HepG2 (cell line): ENCODE data around the gene EDNRA. TPM values are rescaled to one million over a fixed set of nuclear protein-coding genes. Genes with fewer than 3 reads are reported as not detected.

Source experiments
- ATAC-seq: fragments of 200-7000 bp; cut with Tn5 transposase; 3 replicates; pipeline ENCODE4 v1.9.1; 2020; ENCODE audit warnings: mild to moderate bottlenecking, moderate library complexity
- BruUV-seq: library from RNA; stranded (reverse); fragments of 400-500 nt; replicated peaks from 2 replicates; lab custom pipeline; 2021; lab: Mats Ljungman, UMichigan
- CTCF ChIA-PET: fragments of 300-600 bp; formaldehyde crosslinking; extraction: SDS; loops from one replicate; lab custom pipeline; 2021; ENCODE audit warnings: low total read pairs, inconsistent platforms, low intra/inter-chr PET ratio; lab: Yijun Ruan, JAX
- POLR2A ChIA-PET: fragments of 350-600 bp; sonication (Branson Sonifier 250); formaldehyde crosslinking; loops from one replicate; lab custom pipeline; 2020; ENCODE audit warnings: antibody characterized with exemption, inconsistent platforms; lab: Yijun Ruan, JAX
- DNase-seq: peaks from one replicate; pipeline ENCODE4 v3.0.0-alpha.2; 2015; ENCODE audit warnings: low spot score
- FAIRE-seq: peaks from 3 replicates; lab custom pipeline; 2011; peaks lifted over from hg19 to GRCh38; lab: Jason Lieb, UNC
- H2AFZ ChIP-seq: one replicate; pipeline ENCODE4 v1.6.1; 2011; ENCODE audit warnings: low read length, inconsistent platforms
- H3K27ac ChIP-seq: fragments of 300-600 bp; 3 replicates; pipeline ENCODE4 v1.8.0; 2011; ENCODE audit warnings: mixed run types, mild to moderate bottlenecking, mixed read lengths, low read length, inconsistent platforms; ENCODE audit not compliant: insufficient read depth; ENCODE audit errors: extremely low read length
- H3K27me3 ChIP-seq, 2 experiments: fragments of 200-600 bp in 1 of 2; 2 replicates in 1 of 2; 3 replicates in 1 of 2; pipeline versions ENCODE4 v1.6.0 to v1.8.0; 2011; ENCODE audit warnings: low read length in 2 of 2, mild to moderate bottlenecking in 2 of 2, moderate library complexity in 2 of 2, inconsistent platforms in 1 of 2; ENCODE audit not compliant: insufficient read depth in 2 of 2, control insufficient read depth in 1 of 2
- H3K36me3 ChIP-seq, 2 experiments: fragments of 200-600 bp in 1 of 2; replicated peaks in 1 of 2; 2 replicates in 1 of 2; 3 replicates in 1 of 2; pipeline versions ENCODE4 v1.5.1 to v1.8.0; 2011; ENCODE audit warnings: low read length in 2 of 2, inconsistent platforms in 1 of 2; ENCODE audit not compliant: insufficient read depth in 2 of 2, control insufficient read depth in 1 of 2
- H3K4me1 ChIP-seq: 2 replicates; pipeline ENCODE4 v1.5.1; 2012; ENCODE audit warnings: low read length, inconsistent platforms; ENCODE audit not compliant: insufficient read depth
- H3K4me2 ChIP-seq: 2 replicates; pipeline ENCODE4 v1.6.0; 2011; ENCODE audit warnings: low read depth, low read length, inconsistent platforms
- H3K4me3 ChIP-seq, 3 experiments: fragments of 200-600 bp in 1 of 3; sonication (generic), shearing (Covaris generic) in 1 of 3; replicated peaks in 1 of 3; 2 replicates each; pipeline ENCODE4 v1.5.1; 2011 to 2016; ENCODE audit warnings: low read length in 3 of 3, inconsistent platforms in 2 of 3, low read depth in 2 of 3, mild to moderate bottlenecking in 2 of 3, control low read depth in 1 of 3, mixed read lengths in 1 of 3; ENCODE audit not compliant: insufficient read depth in 1 of 3
- H3K79me2 ChIP-seq: one replicate; pipeline ENCODE4 v1.6.1; 2011; ENCODE audit warnings: low read length, inconsistent platforms; ENCODE audit not compliant: insufficient read depth
- H3K9ac ChIP-seq: 2 replicates; pipeline ENCODE4 v1.6.0; 2011; ENCODE audit warnings: mild to moderate bottlenecking, low read depth, low read length, inconsistent platforms; ENCODE audit not compliant: insufficient read depth
- H3K9me3 ChIP-seq: 2 replicates; pipeline ENCODE4 v1.5.1; 2012; ENCODE audit warnings: mild to moderate bottlenecking, low read length
- H4K20me1 ChIP-seq: 2 replicates; pipeline ENCODE4 v1.6.0; 2011; ENCODE audit warnings: inconsistent platforms, mild to moderate bottlenecking, low read length, moderate library complexity; ENCODE audit not compliant: insufficient read depth
- GTF2F1 ChIP-seq: fragments of 150-350 bp; IDR thresholded peaks from 2 replicates; pipeline ENCODE4 v1.6.1; 2014; ENCODE audit warnings: low read length
- HNRNPH1 ChIP-seq: fragments of 200-400 bp; formaldehyde crosslinking; optimal IDR thresholded peaks from 2 replicates; pipeline ENCODE3; 2017; ENCODE audit warnings: mild to moderate bottlenecking, low read depth, low read length
- KAT8 ChIP-seq: IDR thresholded peaks from 2 replicates; pipeline ENCODE4 v1.6.1; 2016; ENCODE audit warnings: missing genetic modification reagents, missing compliant biosample characterization
- KMT2A ChIP-seq: sonication (generic); formaldehyde crosslinking; IDR thresholded peaks from 2 replicates; pipeline ENCODE4 v1.4.0; 2020; ENCODE audit warnings: missing genetic modification reagents
- NR2F6 ChIP-seq, 2 experiments: IDR thresholded peaks; 2 replicates each; pipeline ENCODE4 v1.6.1; 2016; ENCODE audit warnings: antibody characterized with exemption in 1 of 2, mild to moderate bottlenecking in 1 of 2
- PHF20 ChIP-seq: sonication (generic); formaldehyde crosslinking; IDR thresholded peaks from 2 replicates; pipeline ENCODE4 v1.5.0; 2020; ENCODE audit warnings: mild to moderate bottlenecking, missing genetic modification reagents
- PHF8 ChIP-seq: sonication (generic); formaldehyde crosslinking; IDR thresholded peaks from 2 replicates; pipeline ENCODE4 v1.5.0; 2020; ENCODE audit warnings: missing genetic modification reagents
- ZBTB42 ChIP-seq: sonication (generic); formaldehyde crosslinking; IDR thresholded peaks from 2 replicates; pipeline ENCODE4 v1.5.0; 2020; ENCODE audit warnings: mild to moderate bottlenecking, missing genetic modification reagents
- ZNF572 ChIP-seq: sonication (generic); formaldehyde crosslinking; IDR thresholded peaks from 2 replicates; pipeline ENCODE4 v1.5.1; 2020; ENCODE audit warnings: mild to moderate bottlenecking, missing genetic modification reagents
- ZNF652 ChIP-seq: IDR thresholded peaks from 2 replicates; pipeline ENCODE4 v1.6.1; 2016; ENCODE audit warnings: low read depth, borderline replicate concordance
- WGBS: methylation state at CpG from one replicate; pipeline ENCODE4 v1.1.6; 2017; ENCODE audit warnings: low lambda C conversion rate; 5-methylcytosine and 5-hydroxymethylcytosine counted together
- in situ Hi-C: cut with HindIII; loops from 2 replicates; pipeline ENCODE4 v1.10.0; 2017; ENCODE audit warnings: low pct_unique_long_range_greater_than_20kb; ENCODE audit not compliant: extremely low pct_ligation_motif_present
- intact Hi-C: fragments of 100-400 bp; cut with micrococcal nuclease; formaldehyde crosslinking; loops from one replicate; pipeline ENCODE4 v1.10.0; 2022; ENCODE audit not compliant: unreplicated experiment
- polyA plus RNA-seq, 8 experiments: library from polyadenylated mRNA; depleted of rRNA in 3 of 8; stranded (reverse) in 7 of 8; unstranded in 1 of 8; fragments of >200 nt; fragmentation: Illumina TruSeq in 4 of 8; extraction: Trizol in 4 of 8; gene quantifications; 2 replicates each; pipeline versions ENCODE4 v1.2.1 to v1.2.3, GENCODE V29; 2011 to 2016; ENCODE audit warnings: low read depth in 4 of 8, missing spikeins in 1 of 8, mixed read lengths in 1 of 8; ENCODE audit not compliant: insufficient read depth in 1 of 8
- total RNA-seq, 5 experiments: library from RNA; depleted of rRNA; stranded (reverse); fragments of >200 nt; fragmentation: Illumina TruSeq; extraction: Trizol; gene quantifications; 2 replicates each; pipeline ENCODE4 v1.2.3, GENCODE V29; 2016; ENCODE audit warnings: low read depth in 1 of 5
- TF ChIP-seq, protein P1 (sequence below): sonication (generic); formaldehyde crosslinking; conservative IDR thresholded peaks from 2 replicates; pipeline ENCODE4 v1.4.0; 2020; ENCODE audit warnings: mild to moderate bottlenecking, missing genetic modification reagents, moderate library complexity

The EDNRA gene
- total and polyA plus RNA-seq, 2 of the 13 experiments (the other 11 are each of a cell fraction or from before 2014, with no cell fraction given), result not detected

DNA sequence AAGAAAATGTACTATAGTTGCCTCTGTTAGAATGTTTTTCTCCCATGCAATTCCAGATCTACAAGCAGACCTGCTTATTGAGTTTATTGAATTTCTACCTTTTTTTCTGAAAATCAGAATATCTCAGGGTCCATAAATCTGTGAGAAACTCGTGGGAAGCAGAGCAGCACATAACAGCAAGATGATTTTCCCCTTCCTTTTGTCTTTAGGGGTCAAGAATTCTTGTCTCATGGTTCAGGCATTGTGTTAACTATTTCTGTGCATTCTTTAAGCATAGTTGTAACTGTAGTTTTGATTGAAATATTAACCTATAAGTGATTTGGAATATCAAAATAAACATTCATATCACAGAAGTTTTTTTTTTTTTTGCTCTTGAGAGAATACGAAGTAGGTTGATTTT lies 11.4 kb downstream of the EDNRA start:
- ChIA-PET CTCF (no interaction called here), POLR2A (no interaction called here)
- no peak overlapping the region for H3K4me3 ChIP-seq
- ATAC-seq (no peak), DNase-seq (no peak), FAIRE-seq (no peak)
- intact Hi-C loops (no loop called here), in situ Hi-C loops (no loop called here)
- TF ChIP-seq NR2F6 (IDR thresholded peaks at IDR 0.05) (no peak), NR2F6 (CRISPR knock-in tag; IDR thresholded peaks at IDR 0.05) (no peak), PHF20 (CRISPR knock-in tag) (no peak), PHF8 (CRISPR knock-in tag) (no peak), ZBTB42 (no peak), GTF2F1 (no peak), HNRNPH1 (no peak), ZNF652 (CRISPR knock-in tag) (no peak), KMT2A (CRISPR knock-in tag) (no peak), KAT8 (CRISPR knock-in tag) (no peak), ZNF572 (CRISPR knock-in tag) (no peak)
- TF ChIP-seq, protein P1, sequence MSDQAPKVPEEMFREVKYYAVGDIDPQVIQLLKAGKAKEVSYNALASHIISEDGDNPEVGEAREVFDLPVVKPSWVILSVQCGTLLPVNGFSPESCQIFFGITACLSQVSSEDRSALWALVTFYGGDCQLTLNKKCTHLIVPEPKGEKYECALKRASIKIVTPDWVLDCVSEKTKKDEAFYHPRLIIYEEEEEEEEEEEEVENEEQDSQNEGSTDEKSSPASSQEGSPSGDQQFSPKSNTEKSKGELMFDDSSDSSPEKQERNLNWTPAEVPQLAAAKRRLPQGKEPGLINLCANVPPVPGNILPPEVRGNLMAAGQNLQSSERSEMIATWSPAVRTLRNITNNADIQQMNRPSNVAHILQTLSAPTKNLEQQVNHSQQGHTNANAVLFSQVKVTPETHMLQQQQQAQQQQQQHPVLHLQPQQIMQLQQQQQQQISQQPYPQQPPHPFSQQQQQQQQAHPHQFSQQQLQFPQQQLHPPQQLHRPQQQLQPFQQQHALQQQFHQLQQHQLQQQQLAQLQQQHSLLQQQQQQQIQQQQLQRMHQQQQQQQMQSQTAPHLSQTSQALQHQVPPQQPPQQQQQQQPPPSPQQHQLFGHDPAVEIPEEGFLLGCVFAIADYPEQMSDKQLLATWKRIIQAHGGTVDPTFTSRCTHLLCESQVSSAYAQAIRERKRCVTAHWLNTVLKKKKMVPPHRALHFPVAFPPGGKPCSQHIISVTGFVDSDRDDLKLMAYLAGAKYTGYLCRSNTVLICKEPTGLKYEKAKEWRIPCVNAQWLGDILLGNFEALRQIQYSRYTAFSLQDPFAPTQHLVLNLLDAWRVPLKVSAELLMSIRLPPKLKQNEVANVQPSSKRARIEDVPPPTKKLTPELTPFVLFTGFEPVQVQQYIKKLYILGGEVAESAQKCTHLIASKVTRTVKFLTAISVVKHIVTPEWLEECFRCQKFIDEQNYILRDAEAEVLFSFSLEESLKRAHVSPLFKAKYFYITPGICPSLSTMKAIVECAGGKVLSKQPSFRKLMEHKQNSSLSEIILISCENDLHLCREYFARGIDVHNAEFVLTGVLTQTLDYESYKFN (CRISPR knock-in tag), result no peak
- H3K4me1 ChIP-seq, result no peaks in the 10 kb centered on the region
- H3K27me3 ChIP-seq, result no peaks in the 10 kb centered on the region
- whole genome bisulfite sequencing, result 3% methylated on average over 2 of the region's 2 CpGs
- no peak overlapping the region for H3K9ac ChIP-seq
- no peak overlapping the region for H3K27ac ChIP-seq
- H3K4me2 ChIP-seq, result no peak overlapping the region
- H4K20me1 ChIP-seq, result no peaks in the 10 kb centered on the region
- H2AFZ ChIP-seq, result no peak overlapping the region
- no peaks in the 10 kb centered on the region for H3K9me3 ChIP-seq
- H3K79me2 ChIP-seq, result no peaks in the 10 kb centered on the region
- H3K36me3 ChIP-seq, result no peaks in the 10 kb centered on the region
- no TSS peak for BruUV-seq
